ENCODE measurements around the gene ZFAND3.

Gene ZFAND3

GRCh38 chr6:38187811-38188590 lies 368.5 kb downstream of the ZFAND3 start:
- DNase-seq (ENCODE audit: low read depth), result no peak

DNA sequence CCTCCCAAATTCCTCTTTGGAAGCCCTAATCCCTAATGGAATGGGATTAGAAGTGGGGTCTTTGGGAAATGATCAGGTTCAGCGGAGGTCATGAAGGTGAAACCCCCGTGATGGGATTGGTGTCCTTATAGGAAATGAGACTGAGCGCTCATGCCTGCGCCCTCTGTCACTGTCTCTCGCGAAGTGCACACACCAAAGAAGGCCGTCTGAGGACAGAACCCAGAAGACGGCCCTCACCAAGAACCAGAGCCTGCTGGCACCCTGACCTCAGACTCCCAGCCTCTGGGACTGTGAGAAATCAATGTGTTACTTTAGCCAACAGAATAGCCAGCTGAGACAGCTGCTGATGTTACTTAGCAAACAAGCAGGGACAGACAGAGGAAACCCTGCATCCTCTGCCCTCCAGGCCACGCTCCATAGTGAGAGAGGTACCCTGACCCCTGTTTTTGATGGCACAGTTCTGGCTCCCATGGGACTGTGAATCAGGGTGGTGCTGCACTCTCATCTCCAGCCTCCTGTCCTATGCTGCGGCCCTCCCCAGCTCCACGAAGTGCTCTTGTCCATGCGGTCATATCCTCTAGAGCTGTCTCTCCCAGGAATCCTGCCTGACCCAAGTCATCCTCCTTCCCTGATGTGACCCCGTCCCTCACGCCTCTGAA lies 369.3 kb downstream of the ZFAND3 start:
- DNase-seq (ENCODE audit: low read depth), result no peak

- no peak for DNase-seq (ENCODE audit: low read depth)
Observed at GRCh38 chr6:38191418-38191817, 371.9 kb downstream of the ZFAND3 start.

GRCh38 chr6:38192011-38192410 lies 372.5 kb downstream of the ZFAND3 start:
- no peak for DNase-seq (ENCODE audit: low read depth)

DNA sequence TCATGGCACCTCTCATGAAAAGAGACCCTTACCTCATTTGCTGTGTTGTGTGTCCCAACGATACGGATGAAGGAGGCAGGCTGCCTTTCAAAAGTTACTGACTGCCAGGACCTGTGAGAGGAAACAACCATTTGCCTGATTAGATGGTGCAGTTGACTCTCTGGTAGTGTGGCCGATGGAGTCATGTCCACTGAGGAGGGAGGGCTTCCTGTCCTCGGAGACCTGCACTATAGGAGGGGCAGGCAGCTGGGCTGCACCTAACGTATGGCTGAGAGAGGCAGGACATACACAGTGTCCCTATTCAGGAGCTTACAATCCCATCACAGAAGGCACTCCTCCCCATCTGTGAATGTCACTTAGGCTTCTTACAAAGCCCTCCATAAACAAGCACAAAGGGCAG lies 373.0 kb downstream of the ZFAND3 start:
- DNase-seq (ENCODE audit: low read depth), result no peak

GRCh38 chr6:38193051-38193450 lies 373.5 kb downstream of the ZFAND3 start:
- DNase-seq (ENCODE audit: low read depth), result no peak

DNA sequence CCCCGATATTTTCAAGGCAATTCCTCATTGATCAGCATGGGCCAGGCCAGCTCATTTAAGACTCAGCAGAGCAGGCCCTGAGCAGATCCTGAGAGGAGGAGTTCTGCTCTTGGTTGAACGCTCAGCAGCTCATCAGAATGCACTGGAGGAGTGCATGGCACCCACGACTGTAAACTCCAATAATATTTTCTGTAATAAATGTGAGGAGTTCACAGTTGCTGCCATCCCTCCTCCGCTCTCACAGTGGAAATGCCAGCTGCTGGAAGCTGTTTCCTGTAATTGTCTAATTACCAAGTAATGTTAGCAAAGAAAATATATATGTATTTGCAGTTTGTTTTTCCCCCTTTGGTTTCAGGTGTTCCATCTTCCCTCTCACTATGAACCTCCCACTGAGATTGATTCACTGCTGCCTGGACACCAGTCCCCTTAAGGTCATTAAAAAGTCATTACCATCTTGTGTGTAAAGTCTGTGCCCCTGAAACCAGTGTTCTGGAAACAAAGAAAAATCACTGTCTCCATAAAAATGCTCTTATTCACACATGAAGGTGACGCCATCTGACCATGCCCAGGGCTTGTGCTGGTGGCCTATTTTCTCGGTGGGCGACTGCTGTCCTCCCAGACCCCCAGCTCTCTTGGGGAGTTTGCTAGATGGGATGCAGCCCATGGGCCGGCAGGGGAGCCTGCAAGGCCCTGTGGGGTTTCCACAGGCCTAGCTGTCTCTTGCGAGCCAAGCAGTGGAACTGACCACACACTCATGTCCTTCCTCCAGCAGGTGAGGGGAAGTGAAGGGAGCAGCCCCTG lies 374.2 kb downstream of the ZFAND3 start:
- no peak for DNase-seq (ENCODE audit: low read depth)

GRCh38 chr6:38194282-38194572 lies 374.7 kb downstream of the ZFAND3 start:
- DNase-seq (ENCODE audit: low read depth), result no peak

DNA sequence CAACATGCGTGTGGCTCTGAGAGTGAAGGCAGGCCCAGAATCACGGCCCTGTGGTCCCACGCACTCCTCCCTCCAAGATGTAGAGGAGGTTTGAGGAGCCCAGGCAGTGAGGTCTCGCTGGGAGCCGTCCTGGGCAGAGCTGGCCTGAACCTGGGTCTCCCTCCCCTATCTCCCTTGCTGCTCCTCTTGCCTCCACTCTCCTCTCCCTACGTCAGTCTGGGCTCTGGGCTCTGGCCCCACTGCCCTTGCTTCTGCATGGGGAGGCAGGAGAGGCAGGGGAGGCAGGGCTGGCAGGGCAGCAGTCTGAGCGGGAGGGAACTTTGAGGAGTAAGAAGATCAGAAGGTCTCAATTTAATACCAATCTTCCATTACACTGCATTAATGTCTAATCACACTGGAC lies 375.1 kb downstream of the ZFAND3 start:
- no peak for DNase-seq (ENCODE audit: low read depth)

DNA sequence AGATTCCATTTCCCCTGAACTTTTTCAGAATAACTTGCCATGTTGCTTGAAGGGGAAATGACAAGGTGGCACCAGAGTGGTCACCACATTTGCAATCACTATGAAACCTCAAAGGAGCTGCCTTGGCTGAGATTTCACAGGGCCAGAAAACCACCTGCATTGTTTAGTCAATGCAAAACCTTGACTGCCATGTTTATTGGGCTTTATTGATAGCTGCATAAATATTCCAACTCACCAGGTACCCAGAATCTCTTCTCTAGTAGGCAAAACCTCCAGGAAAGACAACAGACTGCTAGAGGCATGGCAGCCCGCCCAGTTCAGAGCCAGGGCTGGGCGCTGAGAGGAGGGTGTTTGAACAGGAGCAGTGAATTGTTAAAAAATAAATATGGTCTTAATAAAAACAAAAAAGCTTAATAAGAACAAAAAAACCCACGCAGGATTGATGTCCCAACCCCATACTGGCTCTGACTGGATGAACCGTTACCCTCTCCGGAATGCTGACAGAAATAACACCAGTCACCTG lies 375.6 kb downstream of the ZFAND3 start:
- DNase-seq (ENCODE audit: low read depth), result no peak

GRCh38 chr6:38198219-38198618 lies 378.7 kb downstream of the ZFAND3 start:
- no peak for DNase-seq (ENCODE audit: low read depth)

All from T-helper 22 cell (primary cell).